ENCODE results near the gene RBM33.

RBM33 gene

DNA sequence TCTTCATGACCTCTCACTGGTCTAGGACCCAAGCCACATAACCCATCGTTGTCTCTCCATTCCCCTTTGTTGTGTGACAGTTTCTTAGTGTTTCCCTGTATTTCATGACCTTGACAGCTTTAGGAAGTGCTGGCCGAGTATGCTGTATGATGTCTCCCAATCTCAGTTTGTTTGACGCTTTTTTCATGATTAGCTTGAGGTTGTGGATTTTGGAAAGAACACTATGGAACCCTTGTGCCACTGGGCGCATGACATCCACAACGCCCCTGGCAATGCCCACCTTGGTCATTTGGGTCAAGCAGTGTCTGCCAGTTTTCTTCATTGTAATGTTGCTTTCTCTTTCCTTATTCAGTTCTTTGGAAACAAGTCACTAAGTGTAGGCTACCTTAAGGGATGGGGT is 52.3 kb downstream of the RBM33 start:
- H3K4me3 ChIP-seq (ENCODE audit: control insufficient read depth, low read depth, low read length): no peak overlapping the region
- no peak for DNase-seq (ENCODE audit: low read depth)
- TF ChIP-seq, protein P1, sequence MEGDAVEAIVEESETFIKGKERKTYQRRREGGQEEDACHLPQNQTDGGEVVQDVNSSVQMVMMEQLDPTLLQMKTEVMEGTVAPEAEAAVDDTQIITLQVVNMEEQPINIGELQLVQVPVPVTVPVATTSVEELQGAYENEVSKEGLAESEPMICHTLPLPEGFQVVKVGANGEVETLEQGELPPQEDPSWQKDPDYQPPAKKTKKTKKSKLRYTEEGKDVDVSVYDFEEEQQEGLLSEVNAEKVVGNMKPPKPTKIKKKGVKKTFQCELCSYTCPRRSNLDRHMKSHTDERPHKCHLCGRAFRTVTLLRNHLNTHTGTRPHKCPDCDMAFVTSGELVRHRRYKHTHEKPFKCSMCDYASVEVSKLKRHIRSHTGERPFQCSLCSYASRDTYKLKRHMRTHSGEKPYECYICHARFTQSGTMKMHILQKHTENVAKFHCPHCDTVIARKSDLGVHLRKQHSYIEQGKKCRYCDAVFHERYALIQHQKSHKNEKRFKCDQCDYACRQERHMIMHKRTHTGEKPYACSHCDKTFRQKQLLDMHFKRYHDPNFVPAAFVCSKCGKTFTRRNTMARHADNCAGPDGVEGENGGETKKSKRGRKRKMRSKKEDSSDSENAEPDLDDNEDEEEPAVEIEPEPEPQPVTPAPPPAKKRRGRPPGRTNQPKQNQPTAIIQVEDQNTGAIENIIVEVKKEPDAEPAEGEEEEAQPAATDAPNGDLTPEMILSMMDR (conservative IDR thresholded peaks at IDR 0.05; ENCODE audit: control insufficient read depth, insufficient read depth, low read depth, low read length): no peak

DNA sequence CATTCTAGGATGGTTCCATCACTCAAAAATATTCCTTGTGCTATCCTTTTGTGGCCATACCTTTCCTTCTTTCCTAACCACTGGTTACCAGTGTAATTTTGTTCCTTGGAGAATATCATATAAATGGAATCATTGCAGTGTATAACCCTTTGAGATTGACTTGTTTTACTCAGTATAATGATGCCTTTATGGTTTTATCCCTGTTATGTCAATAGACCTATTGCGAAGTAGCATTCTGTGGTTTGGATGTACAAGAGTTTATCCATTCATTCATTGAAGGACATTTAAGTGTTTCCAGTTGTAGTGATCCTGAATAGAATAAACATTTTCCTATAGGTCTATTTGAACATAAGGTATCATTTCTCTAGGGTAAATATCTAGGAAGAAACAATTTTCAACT is 54.2 kb downstream of the RBM33 start:
- TF ChIP-seq, protein P1 (conservative IDR thresholded peaks at IDR 0.05; ENCODE audit: control insufficient read depth, insufficient read depth, low read depth, low read length): no peak
- DNase-seq (ENCODE audit: low read depth): peak; percentile 11
- H3K4me3 ChIP-seq (ENCODE audit: control insufficient read depth, low read depth, low read length): no peak overlapping the region

DNA sequence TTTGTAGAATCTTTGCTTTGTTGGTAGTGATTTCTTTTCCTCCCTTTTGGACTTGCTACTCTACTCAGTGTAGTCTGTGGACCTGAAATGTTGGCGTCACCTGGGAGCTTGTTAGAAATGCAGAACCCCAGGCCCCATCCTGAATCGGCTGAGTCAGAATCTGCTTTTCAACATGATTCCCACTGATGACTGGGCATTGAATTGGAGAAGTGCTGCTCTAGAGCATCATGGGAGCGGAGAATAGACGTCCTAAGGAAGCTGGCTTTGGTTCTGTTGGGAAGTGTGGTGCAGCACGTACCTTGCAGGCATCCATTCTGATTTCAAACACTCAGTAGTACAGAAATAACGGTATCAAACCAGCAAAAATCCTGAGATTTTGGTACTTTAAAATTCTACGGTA is 54.7 kb downstream of the RBM33 start:
- TF ChIP-seq, protein P1 (conservative IDR thresholded peaks at IDR 0.05; ENCODE audit: control insufficient read depth, insufficient read depth, low read depth, low read length): no peak
- no peak for DNase-seq (ENCODE audit: low read depth)
- no peak overlapping the region for H3K4me3 ChIP-seq (ENCODE audit: control insufficient read depth, low read depth, low read length)

DNA sequence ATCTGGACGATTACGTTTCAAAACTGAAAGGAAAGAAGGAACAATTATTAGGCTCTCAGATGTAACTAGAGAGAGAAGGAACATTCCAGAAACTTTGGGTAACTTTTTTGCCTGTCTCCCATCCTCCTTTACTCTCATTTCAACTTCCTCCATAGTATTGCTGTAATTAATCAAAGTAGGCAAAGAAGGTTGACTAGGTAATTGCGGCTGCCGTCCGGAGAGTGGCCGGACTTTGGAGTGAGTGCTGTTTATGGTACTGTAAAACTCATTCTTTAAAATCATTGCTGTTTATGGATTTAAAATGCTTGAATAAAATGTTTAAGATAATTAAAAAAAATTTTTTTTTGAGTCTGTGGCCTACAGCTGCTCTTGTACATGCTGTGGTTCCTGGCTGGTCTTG is 56.4 kb downstream of the RBM33 start:
- DNase-seq (ENCODE audit: low read depth): no peak
- no peak overlapping the region for H3K4me3 ChIP-seq (ENCODE audit: control insufficient read depth, low read depth, low read length)
- TF ChIP-seq, protein P1 (conservative IDR thresholded peaks at IDR 0.05; ENCODE audit: control insufficient read depth, insufficient read depth, low read depth, low read length): no peak

DNA sequence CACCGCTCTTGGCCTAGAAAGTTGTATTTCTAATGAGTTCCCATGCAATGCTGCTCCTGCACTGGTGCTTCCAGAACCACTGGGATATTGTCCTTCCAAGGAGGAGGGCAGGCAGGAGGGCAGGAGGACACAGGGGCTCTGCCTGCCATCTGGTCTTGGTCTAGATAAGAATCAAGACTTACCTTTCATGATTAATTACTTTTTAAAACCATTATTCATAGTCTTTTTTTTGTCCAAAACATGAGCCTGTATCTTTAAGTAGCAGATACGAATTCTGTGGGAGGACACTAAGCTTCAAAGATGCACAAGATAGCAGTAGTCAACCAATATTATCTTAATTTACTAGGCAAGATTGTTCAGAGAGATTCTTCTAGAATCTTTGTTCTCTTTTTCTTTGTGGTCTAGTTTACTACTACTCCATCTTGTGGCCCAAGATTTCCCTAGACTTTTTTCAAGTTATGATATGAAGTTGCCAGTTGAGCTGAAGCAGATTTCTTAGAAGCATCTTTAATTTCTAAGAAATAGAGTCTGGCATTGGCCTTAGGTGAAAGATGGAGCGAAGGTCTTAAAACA is 57.6 kb downstream of the RBM33 start:
- peak; percentile 8 for DNase-seq (ENCODE audit: low read depth)
- no peak overlapping the region for H3K4me3 ChIP-seq (ENCODE audit: control insufficient read depth, low read depth, low read length)
- TF ChIP-seq, protein P1 (conservative IDR thresholded peaks at IDR 0.05; ENCODE audit: control insufficient read depth, insufficient read depth, low read depth, low read length): peak; percentile 6

DNA sequence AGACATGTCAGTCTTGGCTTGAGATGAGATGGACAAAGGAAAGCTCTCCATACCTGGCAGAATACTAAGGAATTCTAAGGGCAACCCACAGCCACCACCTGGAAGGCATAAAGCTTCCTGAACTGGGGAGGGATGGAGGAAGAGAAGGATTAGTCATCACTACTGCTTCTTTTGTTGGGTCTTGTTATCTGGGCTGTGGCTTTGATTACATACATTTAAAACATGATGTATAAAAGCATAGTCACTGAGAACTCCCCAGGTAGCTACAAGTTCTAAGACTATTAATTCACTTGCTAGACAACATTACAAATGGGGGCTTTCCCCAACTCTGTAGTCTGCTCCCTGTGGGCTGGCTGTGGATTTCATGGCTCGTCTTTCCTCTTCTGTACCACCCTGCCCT is 58.2 kb downstream of the RBM33 start:
- H3K4me3 ChIP-seq (ENCODE audit: control insufficient read depth, low read depth, low read length): no peak overlapping the region
- TF ChIP-seq, protein P1 (conservative IDR thresholded peaks at IDR 0.05; ENCODE audit: control insufficient read depth, insufficient read depth, low read depth, low read length): no peak
- DNase-seq (ENCODE audit: low read depth): no peak
